Activated CD4-positive, alpha-beta T cell treated with anti-CD3 and anti-CD28 coated beads for 36 hours (primary cell): ENCODE data around the gene ZNF48. TPM values are rescaled to one million over a fixed set of nuclear protein-coding genes. Genes with fewer than 3 reads are reported as not detected.
"Not testable (repeated sequence)": the region's sequence is repeated elsewhere in the genome, so short reads cannot be mapped to it uniquely, and the experiment has no call there.

Experiments
- ATAC-seq: fragments of 200-7000 bp; cut with Tn5 transposase; one replicate; pipeline ENCODE4 v1.10.0; 2021; ENCODE audit warnings: mild to moderate bottlenecking, moderate library complexity
- CTCF ChIA-PET: fragments of 350-600 bp; sonication (Branson Sonifier 250); formaldehyde crosslinking; loops from one replicate; lab custom pipeline; 2021; ENCODE audit warnings: antibody characterized with exemption; lab: Charles Lee
- POLR2A ChIA-PET: fragments of 350-600 bp; sonication (Branson Sonifier 250); formaldehyde crosslinking; loops from one replicate; lab custom pipeline; 2021; ENCODE audit warnings: antibody characterized with exemption, inconsistent platforms; lab: Charles Lee
- DNase-seq: peaks from one replicate; pipeline ENCODE4 v3.0.0-alpha.2; 2020
- H3K27ac Mint-ChIP-seq: one replicate; pipeline ENCODE4 v1.8.0; 2021; ENCODE audit warnings: mixed read lengths
- H3K27me3 Mint-ChIP-seq: one replicate; pipeline ENCODE4 v1.8.0; 2021; ENCODE audit warnings: mixed read lengths
- H3K36me3 Mint-ChIP-seq: one replicate; pipeline ENCODE4 v1.8.0; 2021; ENCODE audit warnings: low read depth, mixed read lengths
- H3K4me1 Mint-ChIP-seq: one replicate; pipeline ENCODE4 v1.8.0; 2021; ENCODE audit warnings: mixed read lengths
- H3K4me3 Mint-ChIP-seq: one replicate; pipeline ENCODE4 v1.8.0; 2021; ENCODE audit warnings: mild to moderate bottlenecking, moderate library complexity, mixed read lengths
- H3K9me3 Mint-ChIP-seq: one replicate; pipeline ENCODE4 v1.8.0; 2021; ENCODE audit warnings: low read depth, mixed read lengths
- intact Hi-C, 2 experiments: fragments of 100-400 bp; cut with DNase I in 1 of 2; cut with micrococcal nuclease in 1 of 2; formaldehyde crosslinking; loops; one replicate each; pipeline versions ENCODE4 v1.14.2 to v1.15.1; 2022 to 2024; cut with DNase I, micrococcal nuclease
- total RNA-seq, 2 experiments: library from RNA; stranded (reverse); gene quantifications; one replicate each; pipeline ENCODE4 v1.2.3, GENCODE V29; 2021

ZNF48 gene
- total RNA-seq, 2 experiments from 2014 or later, result 10.6 to 11.0 TPM

- Mint-ChIP-seq H3K9me3 (no peaks in the 10 kb centered on the region), H3K4me1 (peaks cover 32% of the 10 kb centered on the region), H3K36me3 (peaks cover 17% of the 10 kb centered on the region), H3K27ac (peak overlapping the region; percentile 48), H3K4me3 (peak overlapping the region; percentile 81), H3K27me3 (no peaks in the 10 kb centered on the region)
- DNase-seq (no peak), ATAC-seq (peak; percentile 10)
- ChIA-PET POLR2A (interaction anchor here (0.6 to 1.7 kb wide), 2 partner anchors 11 to 25 kb away, joined by 4 to 8 read pairs; partner anchors contain the start of gene ZNF771), CTCF (interaction anchor here (0.6 to 3.0 kb wide), 10 partner anchors 11 to 284 kb away, joined by 3 to 18 read pairs (median 4); partner anchors contain the start of genes SEPTIN1 and ZNF771)
- intact Hi-C loops, result loop anchor here (1.0 to 2.0 kb wide), 5 partner anchors 11 to 41 kb away; partner anchors contain the start of genes CD2BP2 (in 1 of the 2), SEPTIN1 (in 1 of the 2) and ZNF771 (in 1 of the 2)
Measured at GRCh38 chr16:30395992-30396585, 869 bp downstream of the ZNF48 start.

- Mint-ChIP-seq H3K4me1 (peaks cover 34% of the 10 kb centered on the region), H3K4me3 (peak overlapping the region; percentile 81), H3K36me3 (peaks cover 17% of the 10 kb centered on the region)
- H3K27ac Mint-ChIP-seq, POLR2A ChIA-PET, DNase-seq, H3K9me3 Mint-ChIP-seq, intact Hi-C loops, H3K27me3 Mint-ChIP-seq, ATAC-seq: not testable (repeated sequence)
- CTCF ChIA-PET, result interaction anchor here (1.1 to 3.0 kb wide), 5 partner anchors 10 to 199 kb away, joined by 3 to 18 read pairs (median 9); partner anchors contain the start of genes SEPTIN1 and ZNF771
Measured at GRCh38 chr16:30396627-30397026, 1.4 kb downstream of the ZNF48 start.

GRCh38 chr16:30397056-30397455, 1.8 kb downstream of the ZNF48 start:
- CTCF ChIA-PET, result interaction anchor here (1.7 to 2.6 kb wide), 2 partner anchors 13 to 14 kb away, joined by 6 to 18 read pairs; partner anchors contain the start of gene SEPTIN1
- H3K9me3 Mint-ChIP-seq, result no peaks in the 10 kb centered on the region
- no peak overlapping the region for H3K27ac Mint-ChIP-seq
- no peaks in the 10 kb centered on the region for H3K27me3 Mint-ChIP-seq
- intact Hi-C loops, result no loop called here
- POLR2A ChIA-PET, result no interaction called here
- H3K4me1 Mint-ChIP-seq, result peaks cover 35% of the 10 kb centered on the region
- peaks cover 17% of the 10 kb centered on the region for H3K36me3 Mint-ChIP-seq
- no peak for DNase-seq
- ATAC-seq, result no peak
- H3K4me3 Mint-ChIP-seq, result peak overlapping the region; percentile 81

DNA sequence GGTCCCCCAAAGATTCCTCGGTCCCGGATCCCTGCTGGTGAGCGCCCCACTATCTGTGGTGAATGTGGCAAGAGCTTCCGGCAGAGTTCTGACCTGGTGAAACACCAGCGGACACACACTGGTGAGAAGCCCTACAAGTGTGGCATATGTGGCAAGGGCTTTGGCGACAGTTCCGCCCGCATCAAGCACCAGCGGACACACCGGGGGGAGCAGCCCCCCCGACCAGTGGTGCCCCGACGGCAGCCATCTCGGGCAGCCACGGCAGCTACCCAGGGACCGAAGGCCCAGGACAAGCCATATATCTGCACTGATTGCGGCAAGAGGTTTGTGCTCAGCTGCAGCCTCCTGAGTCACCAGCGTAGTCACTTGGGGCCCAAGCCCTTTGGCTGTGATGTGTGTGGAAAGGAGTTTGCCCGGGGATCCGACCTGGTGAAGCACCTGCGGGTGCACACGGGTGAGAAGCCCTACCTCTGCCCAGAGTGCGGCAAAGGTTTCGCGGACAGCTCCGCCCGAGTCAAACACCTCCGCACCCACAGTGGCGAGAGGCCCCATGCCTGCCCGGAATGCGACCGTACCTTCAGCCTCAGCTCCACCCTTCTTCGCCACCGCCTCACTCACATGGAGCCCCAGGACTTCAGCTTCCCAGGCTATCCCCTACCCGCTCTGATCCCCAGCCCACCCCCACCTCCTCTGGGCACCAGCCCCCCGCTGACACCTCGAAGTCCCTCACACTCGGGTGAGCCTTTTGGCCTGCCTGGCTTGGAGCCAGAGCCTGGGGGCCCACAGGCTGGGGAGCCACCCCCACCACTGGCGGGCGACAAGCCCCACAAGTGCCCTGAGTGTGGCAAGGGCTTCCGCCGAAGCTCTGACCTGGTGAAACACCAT, 2.8 kb downstream of the ZNF48 start:
- Mint-ChIP-seq H3K4me1 (peaks cover 35% of the 10 kb centered on the region), H3K27me3 (no peaks in the 10 kb centered on the region), H3K36me3 (peaks cover 17% of the 10 kb centered on the region), H3K4me3 (no peak overlapping the region), H3K9me3 (no peaks in the 10 kb centered on the region), H3K27ac (no peak overlapping the region)
- POLR2A ChIA-PET, result no interaction called here
- no peak for ATAC-seq
- CTCF ChIA-PET, result interaction anchor here (1.0 to 1.7 kb wide), 2 partner anchors 10 to 12 kb away, joined by 3 to 6 read pairs; partner anchors contain the start of gene ZNF771
- no peak for DNase-seq
- intact Hi-C loops, result no loop called here

DNA sequence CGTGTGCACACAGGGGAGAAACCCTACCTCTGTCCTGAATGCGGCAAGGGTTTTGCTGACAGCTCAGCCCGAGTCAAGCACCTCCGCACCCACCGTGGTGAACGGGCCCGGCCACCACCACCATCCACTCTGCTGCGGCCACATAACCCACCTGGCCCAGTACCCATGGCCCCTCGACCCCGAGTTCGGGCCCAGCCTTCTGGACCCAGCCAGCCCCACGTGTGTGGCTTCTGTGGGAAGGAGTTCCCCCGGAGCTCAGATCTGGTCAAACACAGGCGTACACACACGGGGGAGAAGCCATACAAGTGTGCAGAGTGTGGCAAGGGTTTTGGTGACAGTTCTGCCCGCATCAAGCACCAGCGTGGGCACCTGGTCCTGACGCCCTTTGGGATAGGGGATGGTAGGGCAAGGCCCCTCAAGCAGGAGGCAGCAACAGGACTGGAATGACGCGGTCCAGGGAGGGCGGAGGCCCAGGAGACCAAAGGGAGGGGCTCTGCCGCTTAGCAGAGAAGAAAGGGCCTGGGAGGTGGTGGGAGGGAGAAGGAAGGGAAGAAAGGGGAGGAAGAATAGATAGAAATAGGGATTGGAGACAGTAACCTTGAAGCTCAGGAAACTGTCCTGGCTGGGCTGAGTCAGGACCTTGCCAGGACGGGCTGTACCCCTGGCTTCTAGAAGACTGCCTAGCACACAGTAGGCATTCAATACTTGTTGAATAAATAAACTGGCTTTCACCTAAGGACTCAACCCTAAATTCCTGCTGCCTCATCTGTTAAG, 3.6 kb downstream of the ZNF48 start:
- H3K27me3 Mint-ChIP-seq, result no peaks in the 10 kb centered on the region
- intact Hi-C loops, result no loop called here
- ChIA-PET POLR2A (no interaction called here), CTCF (interaction anchor here (0.5 to 1.3 kb wide), 5 partner anchors 9 to 247 kb away, joined by 3 to 5 read pairs (median 3); partner anchors contain the start of genes SEPTIN1 and ZNF771)
- H3K9me3 Mint-ChIP-seq, result no peaks in the 10 kb centered on the region
- no peak overlapping the region for H3K4me3 Mint-ChIP-seq
- ATAC-seq (no peak), DNase-seq (no peak)
- no peak overlapping the region for H3K27ac Mint-ChIP-seq
- peaks cover 35% of the 10 kb centered on the region for H3K4me1 Mint-ChIP-seq
- H3K36me3 Mint-ChIP-seq, result peaks cover 17% of the 10 kb centered on the region

GRCh38 chr16:30399435-30400186, 4.4 kb downstream of the ZNF48 start:
- DNase-seq (no peak), ATAC-seq (no peak)
- CTCF ChIA-PET, result interaction anchor here (0.5 to 1.3 kb wide), 5 partner anchors 10 to 247 kb away, joined by 3 to 5 read pairs (median 3); partner anchors contain the start of gene SEPTIN1
- Mint-ChIP-seq H3K36me3 (peaks cover 17% of the 10 kb centered on the region), H3K27ac (peak overlapping the region; percentile 89), H3K27me3 (no peaks in the 10 kb centered on the region), H3K9me3 (no peaks in the 10 kb centered on the region), H3K4me1 (peaks cover 32% of the 10 kb centered on the region), H3K4me3 (peak overlapping the region; percentile 75)
- intact Hi-C loops, result loop anchor here (1.0 to 10.0 kb wide), 4 partner anchors 21 to 335 kb away; partner anchors contain the start of genes ALDOA (in 1 of the 2) and GDPD3 (in 1 of the 2)
- POLR2A ChIA-PET, result no interaction called here

- intact Hi-C loops, result loop anchor here in 1 of 2 experiments (10.0 kb wide), 2 partner anchors 287 to 337 kb away; partner anchors contain the start of genes ALDOA and GDPD3
- ATAC-seq (no peak), DNase-seq (no peak)
- Mint-ChIP-seq H3K27ac (peak overlapping the region; percentile 13), H3K27me3 (peaks cover 2% of the 10 kb centered on the region), H3K4me1 (peaks cover 23% of the 10 kb centered on the region), H3K4me3 (peak overlapping the region; percentile 75), H3K9me3 (no peaks in the 10 kb centered on the region), H3K36me3 (peaks cover 17% of the 10 kb centered on the region)
- POLR2A ChIA-PET, result no interaction called here
- CTCF ChIA-PET, result interaction anchor here (1.0 to 1.3 kb wide), 3 partner anchors 9 to 28 kb away, joined by 3 to 5 read pairs (median 3); partner anchors contain the start of genes DCTPP1 and SEPTIN1
Measured at GRCh38 chr16:30401768-30402425, 6.7 kb downstream of the ZNF48 start.

DNA sequence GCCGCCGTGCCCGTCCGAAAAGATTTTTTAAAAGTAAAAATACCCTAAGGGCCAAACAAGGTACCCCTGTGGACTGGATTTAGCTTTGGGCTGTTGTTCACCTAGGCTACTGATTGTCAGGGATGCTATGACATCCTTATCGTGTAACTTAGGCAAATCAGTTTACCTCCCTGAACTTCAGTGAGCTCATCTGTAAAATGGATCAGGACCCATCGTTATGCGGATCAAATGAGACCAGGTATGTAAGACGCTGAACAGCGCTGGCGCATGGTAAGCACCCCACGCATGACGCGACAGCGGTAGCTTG, 11.5 kb downstream of the ZNF48 start:
- DNase-seq (no peak), ATAC-seq (peak; percentile 24)
- H3K4me3 Mint-ChIP-seq, result peak overlapping the region; percentile 79
- H3K27ac Mint-ChIP-seq, result peak overlapping the region; percentile 97
- no peaks in the 10 kb centered on the region for H3K9me3 Mint-ChIP-seq
- peaks cover 2% of the 10 kb centered on the region for H3K27me3 Mint-ChIP-seq
- CTCF ChIA-PET, result interaction anchor here (0.6 to 2.2 kb wide), 12 partner anchors 10 to 333 kb away, joined by 3 to 10 read pairs (median 4); partner anchors contain the start of genes DCTPP1, ZNF48 and ZNF689
- peaks cover 3% of the 10 kb centered on the region for H3K36me3 Mint-ChIP-seq
- intact Hi-C loops, result loop anchor here (1.0 to 10.0 kb wide), 13 partner anchors 11 to 342 kb away; partner anchors contain the start of genes ALDOA (in 2 of the 2), TBC1D10B (in 2 of the 2), CD2BP2 (in 1 of the 2) and GDPD3 (in 1 of the 2)
- POLR2A ChIA-PET, result interaction anchor here (0.6 to 2.1 kb wide), 8 partner anchors 11 to 342 kb away, joined by 3 to 9 read pairs (median 4); partner anchors contain the start of genes DCTPP1, PPP4C, SEPTIN1 and ZNF48
- H3K4me1 Mint-ChIP-seq, result peaks cover 22% of the 10 kb centered on the region

DNA sequence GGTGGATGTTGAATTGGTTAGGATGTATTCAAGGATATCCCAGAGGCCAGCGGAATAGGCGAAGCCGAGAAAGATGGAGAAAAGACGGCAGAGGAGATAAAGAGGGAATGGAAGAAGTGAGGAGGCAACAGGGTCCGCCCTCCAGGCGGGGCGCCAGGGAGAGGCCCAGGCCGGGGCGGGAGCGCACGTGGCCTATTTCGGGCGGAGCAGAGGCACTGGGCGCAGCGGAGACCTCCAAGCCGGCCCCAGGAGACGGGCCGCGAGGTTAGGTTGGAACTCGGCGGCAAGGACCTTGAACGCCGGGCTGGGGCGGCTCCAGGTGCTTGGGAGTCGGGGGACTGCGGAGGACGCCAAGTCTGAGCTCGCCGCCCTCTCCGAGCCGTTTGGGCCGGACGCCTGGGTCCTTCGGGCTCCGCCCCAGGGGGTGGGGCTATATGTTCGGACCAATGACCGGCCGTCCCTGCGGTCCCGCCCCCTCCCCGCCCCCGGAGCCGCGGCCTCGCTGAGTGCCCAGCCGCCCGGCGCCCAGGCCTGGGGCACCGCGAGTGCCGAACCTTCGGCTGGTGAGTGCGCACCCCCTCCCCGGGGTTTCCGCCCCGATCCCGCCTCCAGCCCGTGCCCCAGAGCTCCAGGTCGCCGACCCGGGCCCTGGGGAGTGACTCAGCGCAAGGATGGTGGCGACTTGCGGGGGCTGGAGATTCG, 12.0 kb downstream of the ZNF48 start, which contains the start of gene ZNF771:
TSS of gene ZNF771 (plus strand) at position 505 of the 702 bp plus-strand sequence. CDS start 448 bp downstream, outside the sequence.
- peak within 1 kb of the TSS; percentile 79 for H3K4me3 Mint-ChIP-seq
- peaks cover 26% of the 10 kb centered on the region for H3K4me1 Mint-ChIP-seq
- peak; percentile 85 for ATAC-seq
- POLR2A ChIA-PET, result interaction anchor here (0.5 to 2.1 kb wide), 15 partner anchors 11 to 446 kb away, joined by 3 to 9 read pairs (median 3); partner anchors contain the start of genes DCTPP1, PPP4C, SEPTIN1 and ZNF48
- intact Hi-C loops, result loop anchor here (1.0 to 10.0 kb wide), 13 partner anchors 12 to 342 kb away; partner anchors contain the start of genes ALDOA (in 2 of the 2), TBC1D10B (in 2 of the 2), CD2BP2 (in 1 of the 2) and GDPD3 (in 1 of the 2)
- DNase-seq, result peak; percentile 95
- CTCF ChIA-PET, result interaction anchor here (0.6 to 2.2 kb wide), 17 partner anchors 9 to 333 kb away, joined by 3 to 10 read pairs (median 3); partner anchors contain the start of genes DCTPP1, ZNF48 and ZNF689
- peaks cover 7% of the 10 kb centered on the region for H3K36me3 Mint-ChIP-seq
- H3K27ac Mint-ChIP-seq, result peak within 1 kb of the TSS; percentile 97
- peaks cover 2% of the 10 kb centered on the region for H3K27me3 Mint-ChIP-seq
- H3K9me3 Mint-ChIP-seq, result no peaks in the 10 kb centered on the region
